CD4-positive, CD25-positive, alpha-beta regulatory T cell (primary cell): Measurements from ENCODE around the gene IRF9. TPM values are rescaled to one million over a fixed set of nuclear protein-coding genes. Genes with fewer than 3 reads are reported as not detected.
A peak's percentile ranks its signal among the peaks of the same experiment; 100 is the strongest.

Source experiments
- ATAC-seq, 2 donors: fragments of 150-1000 bp; cut with Tn5 transposase; one replicate each; pipeline ENCODE4 v1.10.0; 2021; ENCODE audit warnings: low read depth in 2 of 2, moderate number of reproducible peaks in 2 of 2, moderate library complexity in 1 of 2
- DNase-seq, 3 donors: peaks; one replicate each; pipeline versions ENCODE4 v3.0.0 to v3.0.0-alpha.2; 2012 to 2022; ENCODE audit warnings: mixed read lengths in 1 of 3
- H3K27ac ChIP-seq: one replicate; pipeline ENCODE4 v1.7.0; 2013; ENCODE audit warnings: mild to moderate bottlenecking, low read length; ENCODE audit not compliant: insufficient read depth, poor library complexity, severe bottlenecking
- H3K27me3 ChIP-seq: one replicate; pipeline ENCODE4 v1.7.0; 2013; ENCODE audit warnings: low read length; ENCODE audit not compliant: control insufficient read depth, insufficient read depth
- H3K36me3 ChIP-seq: one replicate; pipeline ENCODE4 v1.7.0; 2013; ENCODE audit warnings: mild to moderate bottlenecking, low read length, moderate library complexity; ENCODE audit not compliant: control insufficient read depth, insufficient read depth
- H3K4me1 ChIP-seq: 2 replicates; pipeline ENCODE4 v1.7.0; 2013; ENCODE audit warnings: mild to moderate bottlenecking, low read length; ENCODE audit not compliant: insufficient read depth, control insufficient read depth, poor library complexity, severe bottlenecking
- H3K4me3 ChIP-seq: one replicate; pipeline ENCODE4 v1.7.0; 2013; ENCODE audit warnings: low read depth, mild to moderate bottlenecking, low read length, moderate library complexity
- H3K9me3 ChIP-seq, 2 experiments: 1 replicate in 1 of 2; 2 replicates in 1 of 2; pipeline ENCODE4 v1.7.0; 2013; ENCODE audit warnings: low read length in 2 of 2, mild to moderate bottlenecking in 1 of 2, moderate library complexity in 1 of 2; ENCODE audit not compliant: control insufficient read depth in 2 of 2
- H3K27ac Mint-ChIP-seq, 3 donors: one replicate each; pipeline ENCODE4 v1.8.0; 2020 to 2022; ENCODE audit warnings: mild to moderate bottlenecking in 3 of 3, mixed read lengths in 3 of 3, moderate library complexity in 2 of 3
- H3K27me3 Mint-ChIP-seq: one replicate; pipeline ENCODE4 v1.8.0; 2022; ENCODE audit warnings: mild to moderate bottlenecking, mixed read lengths
- H3K36me3 Mint-ChIP-seq: one replicate; pipeline ENCODE4 v1.8.0; 2020; ENCODE audit warnings: mixed read lengths
- H3K4me1 Mint-ChIP-seq, 4 donors: one replicate each; pipeline ENCODE4 v1.8.0; 2020 to 2022; ENCODE audit warnings: mixed read lengths in 4 of 4, mild to moderate bottlenecking in 1 of 4
- H3K4me3 Mint-ChIP-seq, 4 donors: one replicate each; pipeline ENCODE4 v1.8.0; 2020 to 2022; ENCODE audit warnings: mild to moderate bottlenecking in 4 of 4, mixed read lengths in 4 of 4, moderate library complexity in 3 of 4
- H3K9me3 Mint-ChIP-seq, 7 donors: one replicate each; pipeline ENCODE4 v1.8.0; 2020 to 2022; ENCODE audit warnings: mixed read lengths in 7 of 7, mild to moderate bottlenecking in 3 of 7, moderate library complexity in 2 of 7
- polyA plus RNA-seq, 4 donors: library from polyadenylated mRNA; unstranded; fragments of 300-500 nt; fragmentation: Illumina TruSeq; gene quantifications; one replicate each; pipeline ENCODE4 v1.2.3, GENCODE V29; 2021
- total RNA-seq: library from RNA; stranded (reverse); gene quantifications from one replicate; pipeline ENCODE4 v1.2.3, GENCODE V29; 2022

Gene IRF9
- total and polyA plus RNA-seq, 5 donors from 2014 or later, result 105 to 369 (median 127) TPM

GRCh38 chr14:24139272-24139934 lies 21.7 kb upstream of the IRF9 start:
- Mint-ChIP-seq H3K36me3 (peaks cover 25% of the 10 kb centered on the region), H3K27me3 (no peaks in the 10 kb centered on the region), H3K4me1 (peaks cover 10 to 74% (median 41%) of the 10 kb centered on the region in 4 donors), H3K4me3 (peak overlapping the region; percentile 68 to 94 (median 86)), H3K27ac (peak overlapping the region in 2 of 3 donors; percentile 61 to 75), H3K9me3 (peaks cover 0 to 1% (median 0%) of the 10 kb centered on the region in 7 donors)
- H3K27me3 ChIP-seq, result no peaks in the 10 kb centered on the region
- DNase-seq (peak in 1 of 3 donors; percentile 40), ATAC-seq (no peak)
- H3K27ac ChIP-seq, result no peak overlapping the region
- no peaks in the 10 kb centered on the region for H3K9me3 ChIP-seq
- H3K36me3 ChIP-seq, result peaks cover 28% of the 10 kb centered on the region
- peak overlapping the region; percentile 55 for H3K4me3 ChIP-seq
- H3K4me1 ChIP-seq, result peaks cover 56% of the 10 kb centered on the region

- H3K9me3 ChIP-seq, result no peaks in the 10 kb centered on the region
- peak within 1 kb of the TSS; percentile 88 for H3K4me3 ChIP-seq
- H3K27me3 ChIP-seq, result no peaks in the 10 kb centered on the region
- no peaks in the 10 kb centered on the region for H3K27me3 Mint-ChIP-seq
- H3K27ac ChIP-seq, result peak within 1 kb of the TSS; percentile 80
- H3K27ac Mint-ChIP-seq, result peak within 1 kb of the TSS; percentile 91 to 98 (median 93)
- peaks cover 25% of the 10 kb centered on the region for H3K36me3 Mint-ChIP-seq
- no peaks in the 10 kb centered on the region for H3K9me3 Mint-ChIP-seq
- H3K4me1 ChIP-seq, result peaks cover 65% of the 10 kb centered on the region
- peaks cover 6 to 86% (median 46%) of the 10 kb centered on the region in 4 donors for H3K4me1 Mint-ChIP-seq
- peak; percentile 99 to 100 (median 99) for DNase-seq
- H3K4me3 Mint-ChIP-seq, result peak within 1 kb of the TSS; percentile 87 to 97 (median 94)
- peak; percentile 92 to 94 for ATAC-seq
- H3K36me3 ChIP-seq, result peaks cover 28% of the 10 kb centered on the region
Measured at GRCh38 chr14:24141097-24141880, 19.8 kb upstream of the IRF9 start, which contains the start of gene EMC9. TSS of gene EMC9 (minus strand) at chr14:24141591. CDS start at chr14:24141304, 287 bp downstream.

- peaks cover 56% of the 10 kb centered on the region for H3K4me1 ChIP-seq
- Mint-ChIP-seq H3K4me1 (peaks cover 6 to 76% (median 44%) of the 10 kb centered on the region in 4 donors), H3K27ac (peak overlapping the region in 1 of 3 donors; percentile 14), H3K9me3 (no peaks in the 10 kb centered on the region), H3K4me3 (peak overlapping the region; percentile 43 to 74 (median 58)), H3K27me3 (no peaks in the 10 kb centered on the region), H3K36me3 (peaks cover 16% of the 10 kb centered on the region)
- no peak for DNase-seq
- no peak overlapping the region for H3K27ac ChIP-seq
- no peak for ATAC-seq
- H3K9me3 ChIP-seq, result no peaks in the 10 kb centered on the region
- H3K27me3 ChIP-seq, result no peaks in the 10 kb centered on the region
- H3K4me3 ChIP-seq, result no peak overlapping the region
- H3K36me3 ChIP-seq, result peaks cover 18% of the 10 kb centered on the region
Measured at GRCh38 chr14:24143511-24143910, 17.6 kb upstream of the IRF9 start.

GRCh38 chr14:24144451-24144850 lies 16.6 kb upstream of the IRF9 start:
- Histone ChIP-seq H3K4me3 (peak overlapping the region; percentile 13), H3K9me3 (no peaks in the 10 kb centered on the region), H3K4me1 (peaks cover 59% of the 10 kb centered on the region), H3K27ac (no peak overlapping the region), H3K27me3 (no peaks in the 10 kb centered on the region), H3K36me3 (peaks cover 17% of the 10 kb centered on the region)
- ATAC-seq, result no peak
- H3K4me1 Mint-ChIP-seq, result peaks cover 6 to 76% (median 42%) of the 10 kb centered on the region in 4 donors
- no peaks in the 10 kb centered on the region for H3K9me3 Mint-ChIP-seq
- DNase-seq, result no peak
- no peaks in the 10 kb centered on the region for H3K27me3 Mint-ChIP-seq
- H3K36me3 Mint-ChIP-seq, result peaks cover 8% of the 10 kb centered on the region
- peak overlapping the region; percentile 57 to 77 (median 66) for H3K4me3 Mint-ChIP-seq
- peak overlapping the region in 2 of 3 donors; percentile 50 to 79 for H3K27ac Mint-ChIP-seq

GRCh38 chr14:24145219-24145618 lies 15.8 kb upstream of the IRF9 start:
- no peaks in the 10 kb centered on the region for H3K9me3 ChIP-seq
- peaks cover 0 to 76% (median 40%) of the 10 kb centered on the region in 4 donors for H3K4me1 Mint-ChIP-seq
- no peaks in the 10 kb centered on the region for H3K27me3 ChIP-seq
- ATAC-seq (no peak), DNase-seq (no peak)
- peak overlapping the region; percentile 98 to 100 (median 100) for H3K4me3 Mint-ChIP-seq
- H3K36me3 Mint-ChIP-seq, result peaks cover 8% of the 10 kb centered on the region
- peak overlapping the region; percentile 96 for H3K4me3 ChIP-seq
- H3K36me3 ChIP-seq, result peaks cover 24% of the 10 kb centered on the region
- H3K27ac Mint-ChIP-seq, result peak overlapping the region; percentile 55 to 98 (median 90)
- H3K27ac ChIP-seq, result peak overlapping the region; percentile 92
- H3K4me1 ChIP-seq, result peaks cover 59% of the 10 kb centered on the region
- H3K9me3 Mint-ChIP-seq, result no peaks in the 10 kb centered on the region
- no peaks in the 10 kb centered on the region for H3K27me3 Mint-ChIP-seq

GRCh38 chr14:24145690-24146452 lies 15.2 kb upstream of the IRF9 start:
- Mint-ChIP-seq H3K36me3 (peaks cover 12% of the 10 kb centered on the region), H3K4me3 (peak overlapping the region; percentile 98 to 100 (median 100)), H3K9me3 (no peaks in the 10 kb centered on the region), H3K27ac (peak overlapping the region; percentile 92 to 98 (median 97)), H3K4me1 (peaks cover 0 to 77% (median 45%) of the 10 kb centered on the region in 4 donors), H3K27me3 (no peaks in the 10 kb centered on the region)
- no peak for ATAC-seq
- Histone ChIP-seq H3K27me3 (no peaks in the 10 kb centered on the region), H3K4me3 (peak overlapping the region; percentile 96), H3K9me3 (no peaks in the 10 kb centered on the region), H3K4me1 (peaks cover 55% of the 10 kb centered on the region), H3K27ac (peak overlapping the region; percentile 92), H3K36me3 (peaks cover 31% of the 10 kb centered on the region)
- peak in 1 of 3 donors; percentile 43 for DNase-seq

GRCh38 chr14:24146453-24146977 lies 14.6 kb upstream of the IRF9 start, which contains the start of gene PSME2:
TSS of gene PSME2 (minus strand) at chr14:24146610. CDS start at chr14:24146581, 29 bp downstream.
- H3K27me3 Mint-ChIP-seq, result no peaks in the 10 kb centered on the region
- H3K9me3 Mint-ChIP-seq, result no peaks in the 10 kb centered on the region
- DNase-seq (peak; percentile 83 to 91 (median 88)), ATAC-seq (peak; percentile 43 to 48)
- peaks cover 0 to 78% (median 45%) of the 10 kb centered on the region in 4 donors for H3K4me1 Mint-ChIP-seq
- Histone ChIP-seq H3K27me3 (no peaks in the 10 kb centered on the region), H3K27ac (peak within 1 kb of the TSS; percentile 92), H3K36me3 (peaks cover 37% of the 10 kb centered on the region), H3K4me3 (peak within 1 kb of the TSS; percentile 96), H3K4me1 (peaks cover 54% of the 10 kb centered on the region), H3K9me3 (no peaks in the 10 kb centered on the region)
- H3K36me3 Mint-ChIP-seq, result peaks cover 12% of the 10 kb centered on the region
- H3K4me3 Mint-ChIP-seq, result peak within 1 kb of the TSS; percentile 98 to 100 (median 100)
- peak within 1 kb of the TSS; percentile 92 to 98 (median 97) for H3K27ac Mint-ChIP-seq
